T-helper 1 cell (primary cell): ENCODE results near the gene FAM221B.
A peak's percentile ranks its signal among the peaks of the same experiment; 100 is the strongest.

ENCODE experiments used
- DNase-seq, 5 donors: peaks; one replicate each; pipeline ENCODE4 v3.0.0-alpha.2; 2012 to 2020
- total RNA-seq, 4 donors: gene quantifications; one replicate each; lab custom pipeline; 2026; lab: John Stamatoyannopoulos, UW

The FAM221B gene, protein sequence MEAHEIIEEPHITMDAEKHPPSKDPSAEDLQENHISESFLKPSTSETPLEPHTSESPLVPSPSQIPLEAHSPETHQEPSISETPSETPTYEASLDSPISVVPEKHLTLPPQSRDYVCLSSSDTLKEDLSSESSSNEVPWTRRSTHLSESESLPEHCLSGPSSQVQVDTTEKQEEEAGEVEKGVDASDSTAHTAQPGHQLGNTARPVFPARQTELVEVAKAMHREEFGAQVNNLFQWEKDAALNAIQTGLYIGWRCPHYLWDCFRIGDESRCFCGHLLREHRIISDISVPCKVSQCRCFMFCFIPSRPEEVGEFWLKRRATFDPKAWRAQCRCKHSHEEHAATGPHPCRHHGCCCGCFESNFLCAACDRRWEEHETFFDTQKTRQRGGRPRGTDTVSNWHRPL
- total RNA-seq, result 0 to 0.30 (median 0.06) reads per million in 4 donors

DNA sequence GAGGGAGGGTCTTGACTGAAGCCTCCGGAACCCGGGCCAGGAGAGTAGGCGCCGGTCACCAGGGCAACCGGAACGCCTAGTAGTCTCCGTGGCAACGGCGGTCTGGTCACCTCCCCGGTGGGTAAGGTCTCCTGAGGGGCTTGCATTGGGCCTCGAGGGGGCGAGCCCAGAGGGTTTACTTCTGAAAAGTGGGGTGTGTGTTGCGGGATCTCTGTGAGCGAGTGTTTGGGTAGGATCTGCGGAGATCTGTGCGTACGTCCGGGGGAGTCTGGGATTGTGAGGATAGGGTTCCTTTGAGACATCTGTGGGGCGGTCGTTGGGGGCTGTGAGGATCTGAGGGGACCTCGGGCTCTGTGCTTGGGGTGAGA lies at the start of gene FAM221B:
Gene FAM221B, minus strand, starts transcription at position 17 of the 368 bp plus-strand sequence. CDS start 2,571 bp downstream, outside the sequence.
- peak in 1 of 5 donors; percentile 22 for DNase-seq

DNA sequence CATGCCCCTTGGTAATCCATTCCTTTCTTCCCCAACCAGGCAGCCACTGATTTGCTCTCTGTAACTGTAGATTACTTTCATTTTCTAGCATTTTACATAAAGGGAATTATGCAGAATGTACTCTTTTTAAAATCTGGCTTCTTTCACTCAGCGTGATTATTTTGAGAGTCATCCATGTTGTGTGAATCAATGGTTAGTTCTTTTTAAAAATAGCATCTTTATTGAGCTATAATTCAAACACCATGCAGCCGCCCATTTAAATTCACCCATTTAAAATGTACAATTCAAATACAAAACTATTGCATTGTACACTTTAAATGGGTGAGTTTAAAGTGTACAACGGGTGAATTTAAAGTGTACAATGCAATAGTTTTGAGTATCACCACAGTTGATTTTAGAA lies 44.0 kb upstream of the FAM221B start:
- DNase-seq, result no peak

DNA sequence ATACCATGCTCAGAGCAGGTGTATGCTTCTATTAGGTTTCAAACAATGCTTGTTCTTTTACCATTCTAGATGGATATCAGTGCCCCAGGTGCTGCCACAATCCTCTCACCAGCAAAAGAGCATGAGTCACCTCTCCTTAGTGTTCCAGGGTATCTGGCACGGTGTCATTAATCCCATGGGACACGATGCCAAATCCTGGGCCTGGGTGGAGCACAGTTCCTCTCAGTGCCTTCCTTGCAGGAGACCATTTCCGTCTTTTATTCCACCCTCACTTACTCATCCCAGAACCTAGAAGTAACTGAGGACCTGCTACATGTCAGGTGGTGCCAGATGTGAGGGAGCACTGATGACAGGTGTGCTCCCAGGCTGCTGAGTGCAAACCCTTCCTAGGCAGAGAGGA lies 43.0 kb upstream of the FAM221B start:
- no peak for DNase-seq

DNA sequence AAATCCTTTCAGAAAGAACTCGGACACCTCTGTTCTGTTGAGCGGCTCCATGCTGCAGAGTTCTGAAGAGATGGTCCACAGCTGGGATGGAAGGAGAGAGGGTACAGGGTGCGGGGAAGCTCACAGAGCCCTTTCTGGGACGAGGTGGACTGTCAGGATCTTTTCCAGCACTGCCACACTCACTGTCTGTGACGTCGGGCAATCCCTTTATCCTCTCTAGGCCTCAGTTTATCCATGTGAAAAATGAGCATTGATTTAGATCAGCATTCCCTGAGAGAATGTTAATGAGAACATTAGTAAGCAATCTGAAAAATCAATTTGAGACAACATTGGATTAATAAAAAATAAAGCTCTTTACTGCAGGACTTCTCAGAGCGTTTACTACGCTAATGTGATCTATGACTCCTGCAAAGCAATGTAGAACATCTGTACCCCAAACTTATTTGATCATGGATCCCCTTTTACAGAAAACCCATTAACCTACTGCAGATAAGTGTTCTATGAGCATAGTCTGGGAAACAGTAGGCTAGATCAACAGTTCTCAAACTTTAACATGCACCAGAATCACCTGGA lies 41.9 kb upstream of the FAM221B start, which contains the start of gene OR13J1:
Gene OR13J1, minus strand, starts transcription at position 51 of the 573 bp plus-strand sequence. Its CDS starts 0 bp downstream, at position 51.
- no peak for DNase-seq

DNA sequence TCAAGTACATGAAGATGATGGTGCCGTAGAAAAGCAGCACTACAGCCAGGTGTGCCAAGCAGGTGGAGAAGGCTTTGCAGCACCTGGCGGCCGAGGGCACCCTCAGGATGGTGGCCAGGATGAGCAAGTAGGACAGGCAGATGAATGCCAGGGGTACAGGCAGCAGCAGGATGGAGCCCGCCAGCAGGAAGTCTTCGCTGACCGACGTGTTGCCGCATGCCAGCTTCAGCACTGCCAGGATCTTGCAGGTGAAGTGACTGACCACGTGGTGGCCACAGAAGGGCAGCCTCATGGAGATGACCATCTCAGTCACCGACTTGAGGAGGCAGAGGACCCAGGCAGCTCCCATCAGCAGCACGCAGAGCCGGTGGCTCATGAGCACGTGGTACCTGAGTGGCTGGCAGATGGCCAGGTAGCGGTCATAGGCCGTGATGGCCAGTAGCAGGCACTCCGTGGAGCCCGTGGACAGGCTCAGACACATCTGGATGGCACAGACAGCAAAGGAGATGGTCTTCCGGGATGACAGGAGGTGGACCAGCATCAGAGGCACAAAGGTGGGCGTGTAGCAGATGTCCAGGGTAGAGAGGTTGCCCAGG lies 41.2 kb upstream of the FAM221B start:
- DNase-seq, result no peak

DNA sequence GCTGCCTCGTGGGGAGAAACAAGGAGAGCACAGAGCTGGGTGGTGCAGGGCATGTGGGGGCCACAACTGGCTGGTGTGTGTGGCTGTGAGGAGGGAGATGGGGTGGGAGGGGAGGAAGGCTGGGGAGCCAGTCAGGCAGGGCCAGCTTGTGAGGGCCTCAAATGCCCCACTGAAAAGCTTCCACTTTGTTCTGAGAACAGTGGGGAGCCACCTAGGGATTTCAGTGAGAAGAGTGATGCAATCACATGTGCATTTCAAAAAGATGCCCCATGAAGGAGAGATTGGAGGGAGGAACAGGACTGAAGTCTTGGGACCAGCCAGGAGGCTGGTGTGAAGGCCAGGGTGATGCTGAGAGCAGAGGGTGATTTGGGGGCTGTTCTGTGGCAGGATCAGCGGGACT lies 40.4 kb upstream of the FAM221B start:
- no peak for DNase-seq

DNA sequence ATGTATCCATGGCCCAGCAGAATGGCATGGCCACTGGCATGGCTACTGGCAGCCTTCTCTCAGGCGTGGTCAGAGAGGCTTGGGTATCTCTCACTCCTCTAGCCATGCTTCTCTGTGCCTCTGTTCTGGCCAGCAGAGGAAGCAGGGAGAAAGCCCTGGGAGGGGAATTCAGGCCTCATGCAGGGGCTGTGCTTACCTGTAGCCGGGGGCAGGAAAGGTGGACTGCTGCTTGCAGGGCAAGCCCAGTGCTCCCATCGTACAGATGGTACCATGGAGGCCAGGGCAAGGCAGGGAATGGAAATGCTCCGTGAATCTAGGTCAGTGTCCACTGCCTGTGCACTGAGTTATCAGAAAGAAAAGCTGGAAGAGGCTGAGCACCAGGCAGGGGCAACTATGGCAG lies 39.0 kb upstream of the FAM221B start:
- no peak for DNase-seq

DNA sequence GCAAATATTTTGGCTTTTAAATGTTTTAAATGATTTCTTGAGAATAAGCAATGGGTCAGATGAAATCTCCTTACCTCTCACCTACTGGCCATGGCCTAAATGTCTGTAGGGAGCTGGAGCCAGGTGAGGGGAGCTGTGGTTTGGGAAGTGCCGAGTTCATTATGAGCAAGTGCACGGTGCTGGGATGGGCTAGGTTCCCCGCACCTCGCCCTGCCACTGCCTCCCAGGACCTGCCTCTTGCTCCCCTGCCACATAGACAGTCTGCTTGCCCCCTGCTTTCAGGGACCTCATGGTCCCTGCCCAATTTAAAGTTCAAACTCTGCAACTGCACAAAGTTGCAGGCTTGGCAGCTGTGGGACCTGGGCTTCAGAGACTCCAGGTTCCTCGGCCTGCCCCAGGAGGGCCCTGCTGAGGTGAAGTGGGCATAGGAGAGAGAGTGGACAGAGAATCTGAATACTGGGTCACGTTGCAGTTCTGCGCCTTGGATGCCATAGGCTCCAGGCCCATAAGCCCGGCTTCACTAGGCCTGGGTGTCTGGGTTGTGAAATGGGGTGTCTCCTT lies 36.2 kb upstream of the FAM221B start:
- DNase-seq, result no peak

DNA sequence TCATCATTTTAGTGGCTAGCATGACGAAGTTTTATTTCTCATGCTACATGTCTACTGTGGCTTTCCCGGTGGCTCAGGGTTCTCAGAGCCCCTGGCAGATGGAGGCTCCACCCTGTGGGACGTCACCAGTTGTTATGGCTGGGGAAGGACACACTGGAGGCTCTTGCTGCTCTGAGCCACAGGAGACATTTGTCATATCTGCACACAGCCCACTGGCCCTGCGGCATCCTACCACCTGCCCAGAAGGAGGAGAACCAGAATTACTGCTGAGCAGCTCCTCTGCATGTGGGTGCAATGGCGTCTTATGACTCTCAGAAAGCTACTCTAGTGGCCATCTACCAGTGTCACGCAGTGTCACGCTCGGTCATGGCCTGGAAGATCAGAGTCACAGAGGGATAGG lies 35.1 kb upstream of the FAM221B start:
- DNase-seq, result no peak

DNA sequence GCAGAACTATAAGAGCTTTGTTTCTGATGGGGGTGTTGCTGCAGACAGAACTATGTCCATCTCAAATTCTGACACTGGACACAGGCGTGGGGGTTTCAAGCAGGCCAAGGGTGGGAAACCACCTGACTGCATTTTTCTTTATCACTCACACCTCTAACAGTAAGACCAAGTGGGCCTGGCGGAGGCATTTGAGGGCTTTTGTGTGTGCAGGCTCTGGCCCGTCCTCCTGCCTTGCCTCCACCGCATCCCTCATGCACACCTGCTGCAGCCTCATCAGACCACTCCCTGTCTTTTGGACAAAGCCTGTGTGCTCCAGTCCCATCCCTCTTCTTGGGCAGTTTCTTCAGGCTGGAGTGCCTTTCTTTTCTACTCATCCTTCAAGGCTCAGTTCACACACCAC lies 33.8 kb upstream of the FAM221B start:
- no peak for DNase-seq

DNA sequence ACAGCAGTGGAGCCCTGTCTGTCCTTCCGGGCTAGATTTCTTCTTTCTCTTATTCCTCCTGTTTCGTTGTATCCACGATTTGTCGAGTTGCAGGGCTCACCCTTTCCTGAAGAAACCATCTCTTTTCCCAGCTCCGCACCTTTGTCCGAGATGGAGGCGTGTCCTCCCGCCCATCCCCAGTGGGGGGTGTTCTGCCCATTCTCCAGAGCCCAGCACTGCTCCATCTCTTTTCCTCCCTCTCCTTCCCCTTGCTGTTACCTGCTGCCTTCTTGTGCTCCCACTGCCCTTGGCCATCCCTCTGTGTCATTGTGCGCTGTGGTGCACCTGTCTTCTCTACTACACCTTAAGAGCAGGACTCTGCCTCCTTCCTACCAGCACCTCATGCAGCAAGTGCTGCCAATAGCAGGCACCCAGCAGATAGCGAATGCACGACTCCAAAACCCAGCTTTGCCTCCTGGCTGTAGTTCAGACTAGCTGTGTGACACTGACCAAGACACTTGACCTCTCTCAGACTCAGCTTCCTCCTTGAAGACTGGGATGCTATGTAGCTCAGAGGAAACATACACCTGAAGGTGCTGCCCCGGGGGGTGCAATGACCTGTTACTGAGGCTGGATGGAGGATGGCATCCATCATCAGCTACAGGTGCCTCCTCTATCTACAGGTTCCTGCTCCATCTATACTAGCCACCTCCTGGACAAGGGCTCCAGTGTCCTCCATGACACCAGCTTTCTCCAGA lies 32.8 kb upstream of the FAM221B start:
- DNase-seq, result no peak

DNA sequence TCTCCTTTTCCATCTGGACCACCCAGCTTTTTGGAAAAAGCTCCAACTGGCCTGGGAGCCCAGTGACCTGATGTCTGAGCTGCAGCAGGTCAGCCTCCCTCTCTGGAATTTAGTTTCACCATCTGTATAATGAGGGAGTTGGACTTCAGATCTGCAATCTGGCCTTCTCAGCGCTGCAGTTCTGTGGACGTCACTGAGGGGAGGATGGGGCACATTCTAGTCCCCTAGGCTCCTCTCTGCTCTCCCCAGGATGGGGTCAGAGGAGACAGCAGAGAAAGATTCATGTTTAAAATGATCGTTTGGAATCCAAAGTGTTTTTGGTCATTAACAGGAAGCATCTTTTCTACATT lies 31.4 kb upstream of the FAM221B start:
- no peak for DNase-seq

DNA sequence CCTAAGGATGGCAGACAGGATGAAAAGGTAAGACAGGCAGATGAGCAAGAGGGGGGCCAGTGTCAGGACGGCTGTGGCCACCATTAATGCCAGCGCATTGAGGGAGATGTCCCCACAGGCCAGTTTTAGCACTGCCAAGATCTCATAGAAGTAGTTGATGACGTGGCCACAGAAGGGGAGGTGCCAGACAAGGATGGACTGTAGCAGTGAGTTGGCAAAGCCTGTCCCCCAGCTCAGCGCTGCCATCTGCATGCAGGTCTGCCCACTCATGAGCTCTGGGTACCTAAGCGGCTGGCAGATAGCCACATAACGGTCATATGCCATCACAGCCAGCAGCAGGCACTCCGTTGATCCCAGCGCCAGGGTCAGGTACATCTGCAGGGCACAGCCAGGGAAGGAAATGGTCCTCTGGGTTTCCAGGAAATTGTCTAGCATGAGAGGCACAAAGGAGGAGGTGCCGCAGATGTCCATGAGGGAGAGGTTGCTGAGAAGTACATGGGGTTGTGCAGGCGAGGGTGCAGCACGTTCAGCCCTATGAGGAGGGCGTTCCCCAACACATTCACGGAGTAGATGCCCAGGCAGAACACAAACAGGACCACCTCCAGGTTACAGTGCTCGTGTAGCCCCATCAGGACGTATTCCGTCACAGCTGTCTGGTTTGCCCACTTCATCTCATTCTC lies 30.9 kb upstream of the FAM221B start:
- DNase-seq, result no peak

DNA sequence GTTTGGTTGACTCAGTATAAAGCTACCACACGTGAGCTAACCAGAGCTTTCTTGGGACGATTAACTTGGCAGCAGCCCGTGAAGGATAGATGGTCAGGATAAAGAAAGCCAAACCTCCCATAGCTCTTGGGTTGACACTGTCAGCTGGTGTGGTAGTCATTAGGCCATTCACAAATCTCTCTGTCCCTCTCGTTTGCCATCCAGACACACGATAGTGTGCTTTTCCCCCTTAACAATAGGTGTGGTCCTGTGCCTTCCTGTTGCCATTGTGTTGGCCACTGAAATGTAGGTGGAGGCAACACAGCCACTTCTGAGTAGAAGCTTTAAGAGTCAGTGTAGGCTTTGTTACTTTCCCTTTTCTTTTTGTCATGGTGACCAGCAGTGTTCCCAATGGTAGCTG lies 29.9 kb upstream of the FAM221B start:
- no peak for DNase-seq

DNA sequence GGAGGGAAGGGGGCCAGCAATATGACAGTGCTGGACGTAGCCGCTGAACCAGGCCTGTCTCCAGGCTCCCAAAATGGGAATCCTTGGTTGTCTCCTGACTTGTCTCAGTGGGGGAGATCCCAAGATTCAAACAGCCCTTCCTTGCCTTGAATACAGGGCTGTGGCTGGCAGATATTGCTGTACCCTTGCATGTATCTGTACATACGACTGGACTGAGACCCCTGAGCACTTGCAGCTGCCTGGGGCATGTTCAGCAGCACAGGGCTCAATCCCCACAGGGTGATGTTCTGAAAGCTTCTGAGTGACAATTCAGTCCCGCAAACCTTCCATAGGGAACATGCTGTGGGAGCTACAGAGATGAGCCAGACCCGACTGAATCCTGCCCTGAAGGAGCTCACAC lies 28.4 kb upstream of the FAM221B start:
- DNase-seq, result no peak

DNA sequence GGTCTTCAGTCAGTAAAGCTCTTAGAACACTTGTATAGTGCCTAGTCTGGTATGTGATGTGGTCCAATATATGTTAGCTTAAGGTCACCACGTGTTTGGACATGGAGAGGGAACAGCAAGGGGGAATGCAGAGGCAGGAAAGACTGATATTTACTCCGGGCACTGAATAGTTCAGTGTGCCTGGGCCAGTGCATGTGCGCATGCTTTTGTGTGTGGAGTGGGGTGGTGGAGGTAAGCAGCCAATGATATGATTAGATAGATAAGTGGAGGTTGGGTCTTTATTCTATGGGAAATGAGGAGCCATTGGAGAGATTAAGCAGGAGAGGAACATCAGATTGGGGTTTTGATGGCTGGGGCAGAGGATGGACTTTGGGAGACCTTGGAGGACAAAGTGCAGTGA lies 27.7 kb upstream of the FAM221B start:
- no peak for DNase-seq

DNA sequence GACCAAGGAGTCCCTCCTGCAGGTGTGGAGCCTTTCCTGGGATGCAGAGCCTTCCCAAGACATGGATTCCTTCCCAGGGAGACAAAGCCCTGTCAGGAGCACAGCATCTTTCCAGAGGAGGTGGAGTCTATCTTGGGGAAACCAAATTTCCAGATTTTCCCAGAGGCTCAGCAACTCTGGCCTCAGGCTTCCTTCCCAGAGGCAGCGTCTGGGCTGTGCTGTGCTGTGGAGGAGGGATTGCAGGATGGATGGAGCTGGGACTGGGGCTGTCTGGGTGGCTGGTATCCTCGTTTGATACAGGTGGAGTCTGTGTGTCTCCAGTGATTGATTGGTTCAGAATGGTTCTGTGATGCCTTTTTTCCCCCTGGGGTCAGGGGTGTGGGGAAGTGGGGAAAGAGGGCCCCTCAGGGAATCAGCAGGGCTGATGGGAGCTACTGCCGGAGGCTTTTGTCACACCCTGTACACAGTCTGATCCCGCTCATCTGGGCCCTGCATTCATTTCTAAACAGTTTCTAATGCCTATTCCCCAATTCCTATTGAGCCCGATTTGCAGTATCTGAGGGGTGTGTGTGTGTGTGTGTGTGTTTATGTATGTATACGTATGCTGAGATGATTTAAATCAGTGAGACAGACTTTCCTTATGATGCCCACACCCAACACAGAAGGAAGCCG lies 25.7 kb upstream of the FAM221B start:
- no peak for DNase-seq

DNA sequence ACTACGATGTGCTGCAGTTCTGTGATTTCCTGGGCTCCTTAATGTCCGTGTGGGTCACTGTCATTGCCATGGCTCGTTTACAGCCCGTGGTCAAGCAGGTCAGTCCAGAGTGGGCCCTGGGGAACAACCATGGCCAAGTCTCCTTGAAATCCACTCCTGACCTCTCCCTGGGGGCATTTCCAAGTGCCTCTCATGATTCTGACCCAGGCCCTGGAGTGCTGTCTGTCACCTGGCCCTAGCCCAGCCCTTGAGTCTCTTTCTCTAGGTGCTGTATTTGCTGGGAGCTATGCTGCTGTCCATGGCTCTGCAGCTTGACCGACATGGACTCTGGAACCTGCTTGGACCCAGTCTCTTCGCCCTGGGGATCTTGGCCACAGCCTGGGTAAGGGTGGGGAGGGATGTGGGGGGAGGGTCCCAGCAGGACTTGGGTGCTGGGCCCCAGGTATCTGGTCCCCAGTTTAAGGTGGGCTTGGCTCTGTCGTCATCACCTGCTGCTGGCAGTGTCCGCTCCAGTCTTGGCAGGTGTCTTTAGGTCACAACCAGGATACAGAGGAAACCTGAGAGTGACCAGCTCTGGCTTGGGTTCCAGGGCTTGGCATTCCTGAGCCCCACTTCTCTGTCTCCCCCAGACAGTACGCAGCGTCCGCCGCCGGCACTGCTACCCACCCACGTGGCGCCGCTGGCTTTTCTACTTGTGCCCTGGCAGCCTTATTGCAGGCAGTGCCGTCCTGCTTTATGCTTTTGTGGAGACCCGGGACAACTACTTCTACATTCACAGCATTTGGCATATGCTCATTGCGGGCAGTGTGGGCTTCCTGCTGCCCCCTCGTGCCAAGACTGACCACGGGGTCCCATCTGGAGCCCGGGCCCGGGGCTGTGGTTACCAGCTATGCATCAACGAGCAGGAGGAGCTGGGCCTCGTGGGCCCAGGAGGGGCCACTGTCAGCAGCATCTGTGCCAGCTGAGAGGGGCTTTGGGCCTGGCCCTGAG lies 24.6 kb upstream of the FAM221B start:
- no peak for DNase-seq

DNA sequence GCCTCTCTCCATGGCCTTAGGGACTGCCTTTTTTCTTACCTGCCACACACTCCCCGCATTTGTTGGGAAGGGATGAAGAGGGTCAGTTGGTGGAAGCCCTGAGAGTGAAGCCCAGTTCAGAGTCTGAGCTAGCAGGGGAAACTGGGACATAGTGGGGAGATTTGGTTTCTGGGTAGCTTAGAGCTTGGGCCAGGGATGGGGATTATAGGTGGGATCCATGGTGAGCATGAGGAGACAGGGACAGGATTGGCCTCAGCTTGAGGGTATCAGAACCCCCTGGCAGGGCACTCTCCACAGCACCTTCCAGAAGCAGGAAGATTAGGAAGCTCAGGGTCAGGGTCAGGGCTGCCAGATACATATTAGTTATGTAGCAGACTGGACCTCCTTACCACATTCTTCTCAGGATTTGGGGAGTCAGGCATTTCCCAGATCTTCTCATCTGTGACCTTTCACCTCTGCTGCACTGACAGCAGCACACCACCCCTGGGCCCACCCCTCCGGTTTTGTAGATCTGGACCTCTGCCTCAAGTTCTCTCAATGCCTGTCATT lies 23.8 kb upstream of the FAM221B start:
- DNase-seq, result no peak
